Choroid plexus epithelial cell (primary cell): ENCODE results near the gene CD80.
A peak's percentile ranks its signal among the peaks of the same experiment; 100 is the strongest.

Source experiments
- DNase-seq: peaks from one replicate; pipeline ENCODE4 v3.0.0-alpha.2; 2010; ENCODE audit warnings: low read depth
- H3K4me3 ChIP-seq: 2 replicates; pipeline ENCODE4 v1.5.1; 2011; ENCODE audit warnings: low read depth, mild to moderate bottlenecking, control low read depth, low read length, moderate library complexity
- CTCF ChIP-seq: conservative IDR thresholded peaks from 2 replicates; pipeline ENCODE4 v1.5.1; 2011; ENCODE audit warnings: low read depth, mild to moderate bottlenecking, control low read depth, inconsistent platforms, low read length, moderate library complexity

Gene CD80

GRCh38 chr3:119534296-119534695 lies 25.1 kb downstream of the CD80 start:
- TF ChIP-seq CTCF = no peak
- no peak for DNase-seq
- H3K4me3 ChIP-seq = no peak overlapping the region

- no peak for DNase-seq
- TF ChIP-seq CTCF = no peak
- H3K4me3 ChIP-seq = no peak overlapping the region
These were observed 28.3 kb downstream of the CD80 start for GRCh38 chr3:119531151-119531550.

GRCh38 chr3:119530456-119530855 lies 29.0 kb downstream of the CD80 start:
- no peak overlapping the region for H3K4me3 ChIP-seq
- TF ChIP-seq CTCF = no peak
- DNase-seq = no peak

- H3K4me3 ChIP-seq = no peak overlapping the region
- TF ChIP-seq CTCF = no peak
- DNase-seq = peak; percentile 78
These were observed 29.5 kb downstream of the CD80 start for GRCh38 chr3:119529883-119530282.

GRCh38 chr3:119527714-119528113 lies 31.7 kb downstream of the CD80 start:
- no peak overlapping the region for H3K4me3 ChIP-seq
- no peak for TF ChIP-seq CTCF
- DNase-seq = no peak

GRCh38 chr3:119524931-119525662 lies 34.3 kb downstream of the CD80 start:
- peak; percentile 53 for DNase-seq
- no peak overlapping the region for H3K4me3 ChIP-seq

More at GRCh38 chr3:119524931-119525662, 34.3 kb downstream of the CD80 start:
- TF ChIP-seq CTCF = peak; percentile 56
